Amniotic epithelial cell (primary cell): ENCODE data around the gene MAIP1.

ENCODE experiments used
- DNase-seq: peaks from one replicate; pipeline ENCODE4 v3.0.0-alpha.2; 2010; ENCODE audit warnings: low read depth

The MAIP1 gene

DNA sequence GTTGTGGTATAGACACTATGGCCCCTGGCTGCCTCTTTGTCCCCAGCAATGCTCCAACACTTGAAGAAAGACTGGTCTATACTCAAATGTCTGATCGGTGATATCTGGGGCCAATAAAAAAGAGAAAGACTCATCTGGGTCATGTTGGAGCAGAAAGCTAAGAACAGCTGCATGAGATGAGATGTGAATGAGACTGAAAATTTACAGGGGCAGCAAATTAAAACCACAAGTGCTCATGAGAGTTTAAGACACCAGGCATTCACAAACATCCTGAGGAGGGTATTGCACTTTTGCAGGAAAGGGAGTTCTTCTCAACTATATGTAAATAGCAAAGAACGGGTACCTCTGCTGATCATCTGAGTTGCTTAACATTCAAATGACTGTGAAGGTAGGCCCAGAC is 36.3 kb downstream of the MAIP1 start:
- no peak for DNase-seq

DNA sequence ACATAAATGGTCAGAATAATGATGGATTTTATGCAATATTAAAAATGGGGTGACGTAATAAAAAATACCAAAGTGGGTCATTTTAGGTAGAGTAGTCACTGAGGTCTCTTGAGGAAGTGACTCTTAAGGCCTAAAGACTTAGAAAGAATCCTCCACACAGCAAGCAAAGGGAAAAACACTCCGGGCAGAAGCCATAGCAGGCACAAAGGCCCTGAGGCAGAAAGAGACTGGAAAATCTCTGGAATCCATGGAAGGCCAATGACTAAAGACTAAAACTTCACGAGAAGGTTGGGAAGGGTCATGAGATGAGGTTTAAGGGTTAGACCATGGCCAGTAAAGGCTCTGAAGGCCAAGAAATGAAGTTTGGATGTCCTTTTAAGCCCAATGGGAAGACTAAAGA is 36.9 kb downstream of the MAIP1 start:
- DNase-seq = no peak

DNA sequence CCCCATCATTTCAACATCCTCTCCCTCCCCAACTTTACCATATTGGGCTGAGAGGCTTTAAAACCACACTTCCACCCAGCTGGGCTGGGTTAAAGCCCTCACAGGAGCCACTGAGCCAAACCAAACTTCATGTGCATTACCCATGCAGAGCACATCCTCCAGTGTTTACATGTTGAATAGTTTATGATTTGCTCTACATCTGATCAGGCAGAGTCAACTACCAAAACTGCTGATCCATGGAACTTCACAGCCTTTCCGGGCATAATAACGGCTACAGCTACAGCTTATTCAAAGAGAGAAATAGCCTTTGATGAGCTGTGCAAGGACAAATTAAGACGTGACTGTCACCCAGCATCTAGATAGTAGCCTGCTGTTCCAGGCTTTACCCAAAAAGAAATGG is 39.0 kb downstream of the MAIP1 start:
- no peak for DNase-seq

DNA sequence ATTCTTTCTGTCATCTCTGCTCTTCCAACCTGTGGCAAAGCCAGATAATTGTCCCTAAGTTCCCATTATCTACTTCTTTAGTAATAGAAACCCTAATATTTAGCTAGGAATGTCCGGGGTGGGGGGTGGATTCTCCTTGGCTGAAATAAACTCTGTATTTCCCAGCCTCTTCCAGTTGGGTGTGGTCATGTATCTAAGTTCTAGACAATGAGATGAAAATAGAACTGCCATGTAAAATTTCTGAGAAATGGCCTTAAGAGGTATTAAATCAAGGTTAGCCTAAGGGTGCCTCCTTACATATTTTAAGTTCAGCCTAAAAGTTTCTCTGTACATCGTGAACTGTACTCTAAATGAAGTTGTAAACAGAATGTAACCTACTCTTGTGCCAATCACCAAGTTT is 39.5 kb downstream of the MAIP1 start:
- DNase-seq = no peak

DNA sequence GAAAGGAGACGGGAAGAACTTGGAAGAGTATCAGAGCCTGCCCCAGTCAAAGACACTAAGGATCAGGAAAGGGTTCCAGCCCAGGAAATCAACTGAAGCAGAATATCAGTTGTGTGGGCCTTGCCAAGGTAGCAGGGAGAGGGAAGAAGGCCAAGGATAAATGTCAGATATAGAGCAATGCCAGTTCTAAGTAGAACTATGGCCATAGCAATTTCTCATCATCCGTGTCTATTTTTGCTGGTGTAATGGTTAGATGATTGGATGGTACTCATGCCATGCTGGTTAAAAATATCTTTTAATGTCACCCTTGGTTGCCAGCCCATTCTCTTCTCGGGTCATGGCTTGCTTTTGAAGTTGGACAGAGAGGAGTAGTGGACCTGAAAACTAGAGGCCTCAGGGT is 41.9 kb downstream of the MAIP1 start:
- DNase-seq = no peak

GRCh38 chr2:199999166-199999565 is 43.8 kb downstream of the MAIP1 start:
- peak; percentile 21 for DNase-seq

- no peak for DNase-seq
Observed at GRCh38 chr2:200000444-200001163, 45.2 kb downstream of the MAIP1 start.

DNA sequence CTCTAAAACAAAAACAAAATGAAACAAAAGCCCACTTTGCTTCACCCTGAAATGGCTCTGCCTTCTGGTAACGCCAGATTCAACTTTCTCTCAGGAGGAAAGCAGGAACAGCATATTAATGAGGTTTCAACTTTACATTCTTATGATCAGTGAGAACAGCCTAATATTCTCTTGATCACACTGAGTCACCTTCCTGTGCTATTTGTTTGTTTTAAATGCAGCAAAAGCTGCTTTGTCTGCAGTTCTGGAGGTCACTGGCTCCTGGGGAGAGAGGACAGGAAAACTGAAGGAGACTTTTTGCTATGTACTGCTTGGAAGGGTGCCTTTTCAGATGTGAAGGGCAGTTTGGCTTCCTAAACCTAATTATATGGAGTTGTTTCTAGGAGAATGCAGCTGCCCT is 48.1 kb downstream of the MAIP1 start:
- DNase-seq = no peak

DNA sequence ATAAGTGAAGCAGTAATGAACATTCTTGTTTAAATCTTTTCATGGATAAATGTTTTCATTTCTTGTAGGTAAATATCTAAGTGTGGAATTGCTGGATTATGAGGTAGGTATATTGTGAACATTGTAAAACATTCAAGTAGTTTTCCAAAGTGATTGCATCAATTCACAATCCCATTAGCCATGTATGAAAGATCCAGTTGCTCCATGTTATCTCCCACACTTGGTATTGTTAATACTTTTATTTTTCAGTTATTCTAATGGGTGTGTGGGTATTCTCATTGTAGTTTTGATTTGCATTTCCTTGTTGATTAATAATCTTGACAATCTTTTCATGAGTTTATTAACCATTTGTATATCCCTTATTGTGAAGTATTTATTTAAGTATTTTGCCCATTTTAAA is 50.3 kb downstream of the MAIP1 start:
- DNase-seq = no peak

DNA sequence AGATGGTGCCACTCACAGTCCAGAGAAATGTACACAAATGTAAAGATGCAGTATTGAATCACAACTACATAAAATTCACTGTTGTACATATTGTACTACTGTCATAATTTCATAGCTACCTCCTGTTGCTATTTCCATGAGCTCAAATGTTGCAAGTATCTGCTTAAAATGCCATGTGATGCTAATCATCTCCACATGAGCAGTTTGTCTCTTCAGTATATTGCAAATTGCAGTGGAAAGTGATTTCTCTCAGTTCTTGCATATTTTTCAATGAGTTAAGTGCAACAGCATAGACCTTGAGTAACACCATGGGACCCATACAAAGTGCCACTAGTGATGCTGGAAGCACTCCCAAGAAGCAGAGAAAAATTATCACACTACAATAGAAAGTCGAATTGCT is 51.9 kb downstream of the MAIP1 start:
- no peak for DNase-seq

DNA sequence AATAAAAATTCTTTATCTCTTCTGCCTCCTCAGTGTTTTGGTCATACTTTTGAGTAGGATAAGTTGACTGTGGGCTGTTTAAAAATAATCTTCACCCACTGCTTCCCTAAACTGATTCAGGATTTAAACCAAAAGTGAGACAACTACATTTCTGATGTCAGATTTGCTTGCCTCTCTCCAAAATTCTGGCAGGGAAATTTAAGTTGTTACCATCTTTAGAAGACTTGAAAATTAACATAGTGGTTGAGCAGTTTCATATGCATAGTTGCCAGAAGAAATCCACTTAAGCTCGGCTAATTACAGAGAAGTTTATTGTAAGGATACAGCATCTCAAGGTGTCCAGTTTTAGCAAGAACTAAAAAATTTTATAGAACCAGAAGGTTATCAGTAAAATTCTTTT is 57.0 kb downstream of the MAIP1 start:
- no peak for DNase-seq
